NCI-H1092 (cell line): ENCODE results near the gene CCDC127.
"Not testable (repeated sequence)": the region's sequence is repeated elsewhere in the genome, so short reads cannot be mapped to it uniquely, and the experiment has no call there.

Experiments used
- DNase-seq: peaks from one replicate; lab custom pipeline; 2025; lab: John Stamatoyannopoulos, UW

The CCDC127 gene

DNA sequence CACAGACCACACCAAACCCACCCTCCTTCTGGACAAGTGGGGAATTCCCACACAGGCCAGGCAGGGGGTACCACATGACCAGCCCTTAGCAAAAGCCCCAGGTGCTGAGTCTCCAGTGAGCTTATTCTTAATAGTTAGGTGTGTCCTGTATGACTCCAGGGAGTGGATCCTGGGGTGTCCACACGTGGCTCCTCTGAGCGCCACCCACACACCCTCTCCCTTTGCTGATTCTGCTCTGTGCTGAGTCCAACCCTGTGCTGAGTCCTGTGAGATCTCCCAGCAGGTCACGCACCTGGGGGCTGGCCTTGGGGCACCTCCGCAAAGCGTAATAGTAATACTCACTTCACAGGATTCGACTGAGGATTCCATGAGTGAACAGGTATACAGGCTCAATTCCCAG lies 14.0 kb downstream of the CCDC127 start:
- DNase-seq, result no peak

DNA sequence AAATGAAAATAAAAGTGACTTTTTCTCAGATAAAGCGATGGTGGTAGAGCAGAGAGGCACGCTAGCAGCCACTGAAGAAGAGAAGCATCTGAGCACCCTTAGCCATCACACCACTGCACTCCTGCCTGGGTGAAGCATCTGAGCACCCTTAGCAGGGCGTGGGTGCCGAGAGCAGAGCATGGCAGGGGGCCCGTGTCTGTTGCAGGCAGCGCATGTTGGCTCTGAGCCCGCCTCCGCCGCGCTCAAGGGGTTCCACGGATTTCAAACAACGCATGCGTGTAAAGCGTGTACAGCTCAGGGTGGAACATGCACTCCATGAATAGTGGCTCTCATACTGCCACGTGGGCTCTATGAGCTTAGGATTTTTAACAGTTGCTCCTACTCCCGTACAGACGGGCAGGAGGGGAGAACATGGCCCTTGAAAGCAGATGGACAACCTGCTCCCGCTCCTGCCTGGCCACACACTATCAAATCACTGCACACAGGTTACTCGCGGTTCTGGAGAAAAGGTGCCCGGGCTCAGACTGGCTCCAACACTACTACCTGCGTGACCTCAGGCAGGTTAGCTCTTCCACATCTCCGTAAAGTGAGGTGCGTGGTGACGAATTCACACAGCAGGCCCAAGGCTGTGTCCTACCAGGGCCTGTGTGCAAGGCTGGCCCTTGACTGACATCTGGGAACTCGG lies 14.6 kb downstream of the CCDC127 start:
- no peak for DNase-seq

DNA sequence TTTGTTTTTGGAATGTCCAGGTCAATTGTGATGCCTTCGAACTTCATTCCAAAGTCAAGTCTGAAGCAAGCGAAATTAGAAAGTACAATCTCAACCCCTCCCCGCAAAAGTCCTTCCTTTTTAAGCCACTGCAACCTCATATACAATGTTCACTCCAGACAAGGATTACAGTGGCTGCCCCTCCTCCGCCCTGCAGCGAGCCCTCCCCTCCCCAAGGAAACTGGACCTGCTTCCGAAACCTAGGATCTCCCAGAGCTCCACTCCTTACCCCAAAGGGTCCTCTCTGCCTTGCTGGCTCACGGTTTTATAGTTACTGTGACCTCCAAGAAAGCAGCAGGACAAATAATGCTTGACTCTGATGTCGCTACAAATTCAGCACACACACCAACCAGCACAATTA lies 16.3 kb downstream of the CCDC127 start:
- no peak for DNase-seq

DNA sequence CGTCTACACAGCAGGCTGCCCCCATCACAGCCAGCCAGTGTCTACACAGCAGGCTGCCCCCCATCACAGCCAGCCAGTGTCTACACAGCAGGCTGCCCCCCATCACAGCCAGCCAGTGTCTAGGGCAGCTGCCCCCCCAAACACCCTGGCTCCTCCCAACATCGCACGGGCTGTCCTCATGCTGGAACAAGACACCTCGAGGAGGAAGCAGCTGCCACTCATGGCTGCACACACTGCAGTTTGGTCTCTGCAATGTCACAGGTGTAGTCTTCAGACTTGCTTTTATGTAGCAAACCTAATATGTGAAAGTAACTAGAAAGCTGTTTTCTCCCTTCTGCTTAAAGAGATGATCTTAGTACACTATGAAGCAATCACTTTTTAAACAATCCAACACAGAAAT lies 17.0 kb downstream of the CCDC127 start:
- no peak for DNase-seq

DNA sequence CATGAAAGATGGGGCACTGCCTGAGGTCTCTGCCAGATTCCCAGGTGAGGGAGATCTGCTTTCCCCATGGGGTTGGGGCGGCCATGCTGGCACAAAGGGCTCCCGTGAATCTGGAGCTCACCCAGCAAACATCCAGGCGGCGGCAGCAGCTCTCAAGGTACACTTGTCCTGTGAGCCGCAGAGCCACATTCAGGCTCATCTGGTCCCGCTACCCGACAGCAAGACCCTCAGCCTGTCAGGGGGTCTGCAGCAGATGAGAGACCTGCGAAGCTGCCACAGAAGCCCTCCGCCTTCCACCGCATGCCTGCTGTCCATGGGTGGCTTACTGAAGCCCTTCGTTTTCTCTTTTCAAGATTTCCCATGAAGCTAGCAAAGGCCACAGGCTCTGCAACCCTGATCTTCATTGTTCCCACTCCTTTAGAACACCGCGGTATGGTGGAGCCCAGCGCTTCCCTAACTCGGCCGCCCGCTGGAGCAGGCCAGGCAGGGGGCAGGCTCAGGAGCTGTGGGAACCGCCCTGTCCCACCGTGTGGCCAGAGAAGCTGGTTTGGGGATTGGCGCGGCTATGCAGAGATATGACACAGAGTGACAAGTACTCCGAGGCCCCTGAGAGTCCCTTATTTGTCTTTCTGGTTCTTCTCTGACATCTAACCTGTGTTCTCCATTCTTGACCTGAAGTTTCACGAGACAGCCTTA lies 17.9 kb downstream of the CCDC127 start:
- no peak for DNase-seq

DNA sequence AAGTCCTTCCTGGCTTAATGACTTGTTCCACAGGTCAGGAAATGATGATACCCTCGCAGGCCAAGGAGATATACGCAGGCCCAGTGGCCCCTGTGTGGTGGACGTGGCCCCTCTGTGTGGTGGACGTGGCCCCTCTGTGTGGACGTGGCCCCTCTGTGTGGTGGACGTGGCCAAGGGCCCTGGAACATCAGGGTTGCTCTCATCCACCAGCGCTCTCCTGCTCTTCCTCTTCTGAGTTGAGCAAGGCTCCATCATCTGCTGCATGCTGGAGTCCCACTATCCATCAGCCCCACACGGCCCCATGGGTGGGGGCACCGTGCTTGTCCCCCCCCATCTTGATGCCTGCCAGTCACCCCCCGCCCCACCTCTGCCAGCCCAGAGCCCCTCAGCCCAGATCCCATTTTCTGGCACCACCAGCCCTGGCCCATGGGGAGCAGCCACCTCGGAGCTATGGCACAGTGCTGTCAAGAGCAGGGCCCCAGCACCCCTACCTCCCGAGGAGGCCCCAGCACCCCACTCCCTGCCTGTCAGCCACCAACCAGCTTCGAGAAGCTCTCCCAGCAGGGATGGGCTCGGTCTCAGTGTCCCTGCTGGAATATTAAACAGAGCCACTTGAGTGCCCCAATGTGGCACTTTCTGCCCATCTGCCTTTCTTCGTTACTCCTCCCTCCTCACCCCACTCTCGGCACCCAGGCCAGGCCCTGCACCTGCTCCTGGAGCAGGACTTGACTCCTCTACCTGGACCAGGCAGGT lies 18.6 kb downstream of the CCDC127 start:
- DNase-seq, result no peak

DNA sequence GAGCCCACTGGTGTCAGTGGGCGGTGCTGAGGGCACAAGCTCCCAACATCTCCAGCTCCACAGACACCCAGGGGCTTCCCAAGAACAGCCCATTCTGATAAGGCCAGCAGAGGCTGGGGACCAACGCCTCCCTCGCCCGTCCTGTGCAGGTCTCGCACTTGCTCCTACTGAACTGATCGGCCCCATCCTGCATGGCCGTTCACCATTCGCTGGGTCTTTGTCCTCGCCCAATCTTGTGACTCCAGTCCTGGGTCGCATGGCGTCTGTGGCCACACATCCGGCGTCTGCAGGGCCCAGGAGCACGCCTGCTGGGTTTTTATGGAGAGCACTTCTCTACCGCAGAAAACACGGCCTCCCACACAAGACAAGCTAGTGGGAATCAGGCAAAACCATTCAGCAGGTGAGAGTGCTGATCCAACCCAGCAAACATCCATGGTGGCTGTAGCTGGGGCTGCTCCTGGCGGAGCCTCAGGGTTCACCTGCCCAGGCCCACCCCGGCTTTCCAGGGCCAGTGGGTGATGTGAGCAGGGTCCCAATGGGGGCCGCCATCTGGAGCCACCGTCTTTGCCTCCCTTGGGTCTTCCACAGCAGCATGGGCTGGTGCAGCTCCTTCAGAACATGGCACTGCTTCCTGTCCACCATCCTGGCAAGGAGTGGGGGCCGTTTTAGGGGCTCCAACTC lies 19.3 kb downstream of the CCDC127 start:
- no peak for DNase-seq

DNA sequence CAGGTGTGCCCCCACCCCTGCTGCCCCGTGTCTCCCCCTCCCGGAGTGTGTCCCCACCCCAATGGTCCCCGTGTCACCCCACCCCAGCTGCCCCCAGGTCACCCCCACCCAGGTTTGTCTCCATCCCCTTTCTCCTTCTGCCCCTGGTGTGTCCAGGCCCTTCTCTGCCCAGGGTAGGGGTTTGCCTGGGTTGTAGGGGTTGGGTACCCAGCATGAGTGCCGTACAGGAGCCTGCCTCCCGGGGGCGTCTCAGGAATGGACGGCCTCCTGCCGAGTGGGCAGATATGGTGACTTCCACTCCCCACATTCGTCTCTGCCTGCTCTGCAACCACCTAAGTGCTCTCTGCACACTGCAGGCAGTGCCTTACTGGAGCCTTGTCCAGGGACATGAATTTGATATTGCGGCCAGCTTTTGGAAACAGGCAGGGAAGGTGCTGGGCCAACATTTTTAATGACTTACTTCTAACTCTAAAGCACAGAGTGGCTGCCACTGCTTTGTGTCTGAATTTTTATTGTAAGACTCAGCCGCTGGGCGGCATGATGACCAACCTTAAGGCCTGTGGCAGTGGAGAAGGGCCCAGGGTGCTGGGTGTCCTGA lies 20.0 kb downstream of the CCDC127 start:
- DNase-seq, result no peak

DNA sequence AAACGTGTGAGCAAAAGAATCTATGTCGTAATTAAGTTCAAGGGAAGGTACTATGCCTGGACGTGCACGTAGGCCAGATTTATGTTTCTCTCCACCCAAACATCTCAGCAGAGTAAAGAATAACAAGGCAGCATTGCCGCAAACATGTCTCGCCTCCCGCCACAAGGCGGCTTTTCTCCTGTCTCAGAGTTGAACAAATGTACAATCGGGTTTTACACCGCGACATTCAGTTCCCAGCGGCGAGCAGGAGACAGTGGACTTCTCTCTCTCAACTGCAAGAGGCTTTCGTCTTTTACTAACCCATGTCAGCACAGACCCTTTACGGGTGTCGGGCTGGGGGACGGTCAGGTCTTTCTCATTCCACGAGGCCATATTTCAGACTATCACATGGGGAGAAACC lies 20.9 kb downstream of the CCDC127 start:
- DNase-seq, result not testable (repeated sequence)

DNA sequence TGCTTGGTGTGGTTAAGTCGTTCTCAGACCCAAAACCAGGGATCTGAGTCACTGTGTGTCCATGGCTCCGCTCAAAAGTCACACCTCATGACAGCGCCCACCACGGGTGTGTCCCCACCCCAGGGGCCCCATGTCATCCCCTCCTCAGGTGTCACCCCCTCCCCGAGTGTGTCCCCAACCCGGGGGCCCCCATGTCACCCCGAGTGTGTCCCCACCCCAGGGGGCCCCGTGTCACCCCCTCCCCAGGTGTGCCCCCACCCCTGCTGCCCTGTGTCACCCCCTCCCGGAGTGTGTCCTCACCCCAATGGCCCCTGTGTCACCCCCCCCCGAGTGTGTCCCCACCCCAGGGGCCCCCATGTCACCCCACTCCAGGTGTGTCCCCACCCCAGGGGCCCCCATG lies 21.6 kb downstream of the CCDC127 start:
- no peak for DNase-seq

DNA sequence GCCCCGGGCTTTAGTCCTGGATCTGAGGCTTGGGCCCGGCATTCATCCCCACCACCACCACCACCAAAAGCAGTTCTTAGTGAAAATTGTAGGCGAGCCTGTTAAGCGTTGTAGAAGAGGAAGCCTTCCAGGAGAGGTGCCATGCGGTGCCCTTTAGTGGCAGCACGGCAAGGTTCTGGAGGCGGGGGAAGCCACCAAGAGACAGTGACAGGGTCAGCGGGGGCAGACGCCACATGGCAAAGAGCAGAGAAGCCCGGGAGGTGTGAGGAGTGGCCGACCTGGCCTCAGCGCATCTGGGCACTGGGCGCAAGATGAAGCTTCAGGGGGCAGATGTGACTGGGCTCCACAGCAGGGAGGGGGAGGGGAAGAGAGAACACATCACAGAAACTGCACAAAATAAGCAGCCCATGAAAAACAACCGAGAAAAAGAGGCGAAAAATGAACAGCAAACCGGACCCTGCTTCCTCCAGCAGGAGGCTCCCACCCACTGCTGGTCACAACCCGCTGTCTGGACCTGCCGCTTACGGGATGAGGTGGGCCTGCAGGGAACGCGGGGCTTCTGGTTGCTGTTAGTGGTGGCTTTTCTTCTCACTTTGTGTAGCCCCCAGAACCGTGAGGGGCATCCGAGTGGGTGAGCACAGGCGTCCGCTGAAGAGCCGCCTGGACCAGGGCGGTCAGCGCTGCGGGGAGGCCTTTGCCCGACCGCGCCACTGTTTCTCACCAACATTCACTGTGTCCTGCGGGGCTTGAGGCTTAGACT lies 22.4 kb downstream of the CCDC127 start:
- DNase-seq, result no peak

DNA sequence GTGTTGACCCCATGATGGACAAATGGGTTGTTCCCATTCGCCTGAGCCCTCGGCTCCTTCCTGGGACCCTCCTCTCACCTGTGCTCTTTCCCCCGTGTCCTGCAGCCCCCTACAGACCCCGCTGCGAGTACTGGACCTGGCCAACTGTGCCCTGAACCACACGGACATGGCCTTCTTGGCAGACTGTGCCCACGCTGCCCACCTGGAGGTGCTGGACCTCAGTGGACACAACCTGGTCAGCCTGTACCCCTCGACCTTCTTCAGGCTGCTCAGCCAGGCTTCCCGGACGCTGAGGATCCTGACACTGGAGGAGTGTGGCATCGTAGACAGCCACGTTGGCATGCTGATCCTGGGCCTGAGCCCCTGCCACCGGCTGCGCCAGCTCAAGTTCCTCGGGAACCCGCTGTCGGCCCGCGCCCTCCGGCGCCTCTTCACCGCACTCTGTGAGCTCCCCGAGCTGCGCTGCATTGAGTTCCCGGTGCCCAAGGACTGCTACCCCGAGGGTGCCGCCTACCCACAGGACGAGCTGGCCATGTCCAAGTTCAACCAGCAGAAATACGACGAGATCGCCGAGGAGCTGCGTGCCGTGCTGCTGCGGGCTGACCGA lies 23.2 kb downstream of the CCDC127 start:
- no peak for DNase-seq

DNA sequence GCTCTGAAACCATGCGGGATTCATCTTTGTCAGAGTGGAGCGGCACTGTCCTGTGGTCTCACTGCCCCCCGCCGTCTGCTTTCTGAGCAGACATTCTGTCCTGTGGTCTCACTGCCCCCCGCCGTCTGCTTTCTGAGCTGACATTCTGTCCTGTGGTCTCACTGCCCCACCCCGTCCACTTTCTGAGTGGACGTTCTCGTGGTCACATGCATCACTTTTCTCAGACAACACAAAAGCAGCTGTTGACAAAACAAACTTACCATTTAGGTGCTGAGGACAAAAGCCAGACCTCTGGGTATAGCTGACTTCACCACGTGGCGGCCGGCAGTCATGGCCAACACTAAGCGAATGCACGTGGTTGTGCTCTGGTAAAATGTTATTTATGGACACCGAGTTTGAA lies 23.9 kb downstream of the CCDC127 start:
- no peak for DNase-seq

DNA sequence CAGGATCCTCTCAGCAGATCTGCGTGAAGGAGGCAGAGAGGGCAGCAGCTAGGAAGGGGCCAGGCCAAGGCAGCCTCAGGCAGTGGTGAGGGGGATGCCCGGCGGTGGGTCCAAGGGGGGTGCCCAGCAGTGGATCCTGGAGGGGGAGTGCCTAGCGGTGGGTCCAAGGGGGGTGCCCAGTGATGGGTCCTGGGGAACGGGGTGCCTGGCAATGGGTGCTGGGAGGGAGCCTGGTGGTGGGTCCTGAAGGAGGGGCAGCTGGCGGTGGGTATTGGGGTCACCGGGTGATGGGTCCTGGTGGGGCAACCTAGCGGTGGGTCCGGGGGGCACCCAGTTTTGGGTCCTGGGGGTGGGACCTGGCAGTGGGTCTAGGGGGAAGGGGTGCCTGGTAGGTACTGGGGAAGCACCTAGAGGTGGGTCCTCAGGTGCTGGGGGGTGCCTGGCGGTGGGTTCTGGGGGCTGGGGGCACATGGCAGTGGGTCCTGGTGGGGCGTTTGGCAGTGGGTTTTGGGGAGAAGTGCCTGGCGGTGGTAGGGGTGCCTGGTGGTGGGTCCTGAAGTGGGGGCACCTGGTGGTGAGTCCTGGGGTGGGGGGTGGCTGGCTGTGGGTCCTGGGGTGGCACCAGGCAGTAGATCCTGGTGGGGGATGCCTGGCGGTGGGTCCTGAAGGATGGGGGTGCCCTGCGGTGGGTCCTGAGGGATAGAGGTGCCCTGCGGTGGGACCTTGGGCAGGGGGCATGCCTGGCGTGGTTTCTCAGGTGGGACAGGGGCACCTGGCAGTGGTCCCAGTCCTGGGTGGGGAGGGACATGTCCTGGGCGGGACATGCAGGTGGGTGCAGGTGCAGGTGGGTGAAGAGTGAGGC lies 24.8 kb downstream of the CCDC127 start:
- no peak for DNase-seq

DNA sequence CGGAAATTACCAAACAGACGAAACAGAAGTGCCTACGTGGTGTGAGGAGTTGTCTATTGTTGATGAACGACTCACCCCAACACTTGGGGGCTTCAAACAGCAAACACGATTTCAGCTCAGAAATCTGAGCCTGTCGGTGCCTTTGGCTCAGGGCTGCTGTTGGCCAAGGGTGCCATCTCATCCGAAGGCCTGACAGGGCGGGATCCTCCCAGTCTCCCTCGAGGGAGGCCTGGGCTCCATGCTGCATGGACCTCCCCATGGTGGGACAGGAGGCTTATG lies 25.3 kb downstream of the CCDC127 start:
- no peak for DNase-seq

DNA sequence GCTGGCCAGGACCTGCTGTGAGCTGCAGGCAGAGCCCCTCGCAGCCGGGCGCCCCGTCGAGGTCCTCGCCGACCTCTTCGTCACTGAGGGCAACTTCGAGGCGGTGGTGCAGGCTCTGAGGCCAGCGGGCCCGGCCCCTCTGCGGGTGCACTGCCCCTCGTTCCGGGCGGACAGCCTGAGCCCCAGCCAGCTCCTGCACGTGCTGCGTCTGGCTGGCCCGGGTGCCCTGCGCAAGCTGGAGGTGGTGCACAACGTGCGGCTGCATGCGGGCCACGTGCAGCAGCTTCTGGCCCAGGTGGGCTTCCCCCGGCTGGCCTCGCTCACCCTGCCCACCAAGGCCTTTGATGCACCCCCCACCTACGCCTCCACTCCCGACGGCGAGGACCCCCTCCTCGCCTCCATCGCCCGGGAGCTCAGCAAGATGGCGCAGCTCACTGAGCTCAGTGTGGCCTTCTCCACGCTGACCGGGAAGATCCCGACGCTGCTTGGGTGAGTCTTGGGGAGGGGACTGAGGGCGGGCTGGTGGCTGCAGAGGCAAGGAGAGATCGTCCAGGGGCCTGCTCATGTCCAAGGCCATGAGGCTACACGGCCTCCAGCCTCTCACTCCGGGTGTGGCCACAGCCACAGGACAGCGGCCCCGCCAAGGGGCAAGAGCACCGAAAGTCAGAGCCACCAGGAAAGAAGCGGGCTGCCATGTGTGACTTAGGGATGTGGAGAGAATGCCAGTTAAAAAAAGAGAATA lies 25.8 kb downstream of the CCDC127 start:
- no peak for DNase-seq

DNA sequence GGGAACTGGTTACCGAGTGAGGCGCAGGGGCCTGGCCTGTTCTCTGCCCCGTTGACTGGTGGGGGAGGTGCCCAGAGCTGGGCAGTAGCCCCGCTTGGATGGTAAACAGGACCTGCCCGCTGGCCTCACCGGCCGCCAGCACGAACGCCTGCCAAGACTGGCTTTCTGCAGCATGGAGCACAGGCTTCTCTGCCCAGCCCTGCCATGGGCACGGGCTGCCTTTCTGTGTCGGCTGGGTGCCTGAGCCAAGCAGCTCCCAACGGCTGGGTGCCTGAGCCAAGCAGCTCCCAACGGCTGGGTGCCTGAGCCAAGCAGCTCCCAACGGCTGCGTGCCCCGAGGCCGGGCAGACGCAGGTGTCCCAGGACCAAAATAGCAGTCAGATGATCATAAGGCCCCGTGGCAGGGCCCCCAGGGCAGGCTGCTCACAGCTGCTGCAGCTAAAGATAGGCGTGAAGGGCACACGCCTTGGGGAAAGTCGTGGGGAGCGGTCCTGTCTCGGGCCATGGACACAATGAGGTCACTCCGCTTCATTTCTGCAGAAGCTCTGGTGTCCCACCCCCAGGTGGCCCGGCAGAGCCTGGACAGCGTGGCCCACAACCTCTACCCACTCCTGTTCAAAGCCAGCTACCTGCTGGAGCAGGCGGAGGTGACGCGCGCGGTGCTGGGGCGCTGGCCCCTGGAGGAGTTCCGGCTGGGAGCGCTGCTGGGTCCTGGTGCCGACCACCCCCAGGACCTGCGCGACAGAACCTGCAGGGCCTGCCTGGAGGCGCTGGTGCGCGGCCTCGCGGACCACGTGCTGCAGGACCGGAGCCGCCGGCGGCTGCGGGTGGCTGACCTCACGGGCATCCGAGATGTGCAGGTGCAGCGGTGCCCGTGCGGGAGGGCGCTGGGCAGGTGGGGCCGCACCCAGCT lies 26.7 kb downstream of the CCDC127 start, which contains the start of gene LRRC14B:
TSS of gene LRRC14B (plus strand) at position 460 of the 913 bp plus-strand sequence. CDS start at position 504, 44 bp downstream.
- DNase-seq, result no peak

DNA sequence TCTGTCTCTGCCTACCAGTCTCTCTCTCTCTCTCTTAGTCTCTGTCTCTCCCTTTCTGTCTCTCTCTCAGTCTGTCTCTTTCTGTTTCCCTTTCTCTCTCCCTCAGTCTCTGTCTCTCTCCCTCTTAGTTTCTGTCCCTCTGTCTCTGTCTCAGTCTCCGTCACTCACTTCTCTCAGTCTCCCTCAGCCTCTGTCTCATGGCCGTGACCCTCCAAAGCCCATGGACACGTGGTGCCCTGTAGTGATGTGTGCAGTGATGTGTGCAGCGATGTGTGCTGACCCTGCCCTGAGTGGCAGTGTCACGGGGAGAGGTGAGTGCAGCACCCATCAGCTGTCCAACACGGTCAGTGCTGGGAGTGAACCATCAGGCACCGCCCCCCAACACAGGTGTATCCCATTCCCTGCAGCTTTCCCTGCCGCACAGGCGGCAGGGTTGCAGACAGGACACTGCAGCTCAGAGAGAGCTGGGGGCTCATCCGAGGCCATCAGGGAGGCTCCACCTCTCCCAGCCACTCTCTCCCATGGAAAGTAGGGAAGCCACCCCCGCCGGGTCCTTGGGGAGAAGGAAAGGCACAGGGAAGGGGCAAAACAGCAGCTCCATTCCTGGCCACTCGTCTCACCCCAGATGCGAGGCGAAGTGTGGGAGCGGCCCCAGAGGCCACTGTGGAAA lies 27.5 kb downstream of the CCDC127 start:
- DNase-seq, result no peak
